ENCODE measurements around the gene FGD5. TPM values are rescaled to one million over a fixed set of nuclear protein-coding genes. Genes with fewer than 3 reads are reported as not detected.

Gene FGD5
- total RNA-seq, 1 donor from 2014 or later: 16.2 TPM

GRCh38 chr3:14848906-14849305, 30.1 kb downstream of the FGD5 start:
- Histone ChIP-seq H3K4me1 (peaks cover 38% of the 10 kb centered on the region), H3K27ac (no peak overlapping the region)

GRCh38 chr3:14849638-14850230, 31.0 kb downstream of the FGD5 start:
- no peaks in the 10 kb centered on the region for H3K36me3 ChIP-seq
- TF ChIP-seq CTCF (IDR thresholded peaks at IDR 0.05) (no peak), POLR2AphosphoS5 (IDR thresholded peaks at IDR 0.05; ENCODE audit: insufficient read depth in 1 of 2, low read depth in 1 of 2) (no peak)
- no peak for DNase-seq (ENCODE audit: extremely low spot score in 2 of 2)
- no peaks in the 10 kb centered on the region for H3K9me3 ChIP-seq
- intact Hi-C loops (cut with DNase I): no loop called here
- no peak overlapping the region for H3K4me3 ChIP-seq
- H3K27me3 ChIP-seq: no peaks in the 10 kb centered on the region
- no peak overlapping the region for H3K27ac ChIP-seq
- peaks cover 41% of the 10 kb centered on the region for H3K4me1 ChIP-seq

More at GRCh38 chr3:14848906-14849305, 30.1 kb downstream of the FGD5 start:
- TF ChIP-seq CTCF (IDR thresholded peaks at IDR 0.05) (no peak), POLR2AphosphoS5 (IDR thresholded peaks at IDR 0.05; ENCODE audit: insufficient read depth in 1 of 2, low read depth in 1 of 2) (no peak), POLR2A (IDR thresholded peaks at IDR 0.05) (no peak)
- Histone ChIP-seq H3K4me3 (no peak overlapping the region), H3K36me3 (no peaks in the 10 kb centered on the region), H3K27me3 (no peaks in the 10 kb centered on the region), H3K9me3 (no peaks in the 10 kb centered on the region)
- DNase-seq (ENCODE audit: extremely low spot score in 2 of 2): no peak
- intact Hi-C loops (cut with DNase I): no loop called here

GRCh38 chr3:14852058-14852594, 33.4 kb downstream of the FGD5 start:
- no peaks in the 10 kb centered on the region for H3K27me3 ChIP-seq
- no peaks in the 10 kb centered on the region for H3K36me3 ChIP-seq
- H3K4me1 ChIP-seq: peaks cover 29% of the 10 kb centered on the region
- intact Hi-C loops (cut with DNase I): no loop called here
- TF ChIP-seq POLR2AphosphoS5 (IDR thresholded peaks at IDR 0.05; ENCODE audit: insufficient read depth in 1 of 2, low read depth in 1 of 2): no peak
- TF ChIP-seq CTCF (IDR thresholded peaks at IDR 0.05): no peak
- TF ChIP-seq POLR2A (IDR thresholded peaks at IDR 0.05): no peak
- peak overlapping the region; percentile 66 for H3K27ac ChIP-seq
- DNase-seq (ENCODE audit: extremely low spot score in 2 of 2): no peak
- no peak overlapping the region for H3K4me3 ChIP-seq
- no peaks in the 10 kb centered on the region for H3K9me3 ChIP-seq

- TF ChIP-seq CTCF (IDR thresholded peaks at IDR 0.05): no peak
- no peak for TF ChIP-seq POLR2A (IDR thresholded peaks at IDR 0.05)
- peak in 1 of 2 donors; percentile 46 for TF ChIP-seq POLR2AphosphoS5 (IDR thresholded peaks at IDR 0.05; ENCODE audit: insufficient read depth in 1 of 2, low read depth in 1 of 2)
- DNase-seq (ENCODE audit: extremely low spot score in 2 of 2): no peak
- Histone ChIP-seq H3K4me1 (peaks cover 23% of the 10 kb centered on the region), H3K9me3 (no peaks in the 10 kb centered on the region), H3K4me3 (no peak overlapping the region), H3K27me3 (no peaks in the 10 kb centered on the region), H3K36me3 (no peaks in the 10 kb centered on the region), H3K27ac (peak overlapping the region; percentile 66)
- intact Hi-C loops (cut with DNase I): no loop called here
These were observed 34.0 kb downstream of the FGD5 start for GRCh38 chr3:14852717-14853116.

- no peaks in the 10 kb centered on the region for H3K27me3 ChIP-seq
- peaks cover 16% of the 10 kb centered on the region for H3K4me1 ChIP-seq
- intact Hi-C loops (cut with DNase I): no loop called here
- H3K4me3 ChIP-seq: no peak overlapping the region
- H3K27ac ChIP-seq: peak overlapping the region; percentile 66
- no peaks in the 10 kb centered on the region for H3K36me3 ChIP-seq
- no peaks in the 10 kb centered on the region for H3K9me3 ChIP-seq
- no peak for TF ChIP-seq POLR2A (IDR thresholded peaks at IDR 0.05)
- no peak for TF ChIP-seq POLR2AphosphoS5 (IDR thresholded peaks at IDR 0.05; ENCODE audit: insufficient read depth in 1 of 2, low read depth in 1 of 2)
- TF ChIP-seq CTCF (IDR thresholded peaks at IDR 0.05): no peak
- DNase-seq (ENCODE audit: extremely low spot score in 2 of 2): no peak
These were observed 34.6 kb downstream of the FGD5 start for GRCh38 chr3:14853271-14853951.

Data from vagina (tissue), 2 donors.